Pulmonary artery endothelial cell (primary cell): ENCODE results near the gene ANKRD12. TPM values are rescaled to one million over a fixed set of nuclear protein-coding genes. Genes with fewer than 3 reads are reported as not detected.
A peak's percentile ranks its signal among the peaks of the same experiment; 100 is the strongest.
"Not testable (repeated sequence)": the region's sequence is repeated elsewhere in the genome, so short reads cannot be mapped to it uniquely, and the experiment has no call there.

ENCODE experiments used
- DNase-seq: peaks from one replicate; pipeline ENCODE4 v3.0.0-alpha.2; 2011; ENCODE audit warnings: low read depth, low spot score
- total RNA-seq: library from RNA; depleted of rRNA; stranded (reverse); fragments of >200 nt; gene quantifications from 2 replicates; pipeline ENCODE4 v1.2.3, GENCODE V29; 2014

Gene ANKRD12
- 16.6 and 31.3 TPM in 2 replicates for total RNA-seq

DNA sequence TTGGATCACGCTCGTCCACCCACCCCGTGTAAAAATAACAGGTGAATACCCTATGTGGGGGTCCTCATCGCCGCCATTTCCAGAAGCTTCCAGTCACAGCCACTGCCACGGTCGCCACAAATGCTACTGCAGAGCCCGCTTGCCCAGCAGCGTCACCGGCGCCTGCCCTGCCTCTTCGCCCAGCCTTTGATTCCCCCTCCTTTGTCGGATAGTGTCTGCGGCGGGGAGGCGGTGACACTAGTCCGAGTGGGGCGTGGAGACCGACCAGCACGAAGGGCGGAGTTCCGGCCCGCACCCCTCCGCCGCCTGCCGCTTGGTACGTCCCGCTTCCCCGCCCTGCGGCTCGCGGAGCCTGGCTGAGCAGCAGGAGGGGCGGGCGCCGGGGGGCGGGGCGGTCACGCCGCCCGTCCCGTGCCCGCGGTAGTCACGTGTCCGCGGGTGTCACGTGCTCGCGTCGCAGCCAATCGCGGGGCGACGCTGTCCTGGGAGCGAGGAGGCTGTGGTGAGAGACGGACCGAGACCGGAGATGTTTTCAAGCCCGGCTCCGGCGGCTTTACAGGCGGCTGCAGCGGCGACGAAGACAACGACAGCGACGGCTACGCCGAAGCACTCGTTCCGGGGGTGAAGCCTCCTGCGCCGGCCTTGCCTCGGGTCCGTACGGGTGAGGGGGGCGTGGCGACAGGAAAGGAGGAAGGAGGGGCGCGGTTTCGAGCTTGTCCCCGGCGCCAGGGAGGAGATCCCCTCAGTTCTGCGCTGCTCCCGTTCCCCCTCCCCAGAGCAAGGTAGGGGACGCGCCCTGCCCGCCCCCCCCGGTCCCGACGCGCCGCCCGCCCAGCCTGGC, at the start of gene ANKRD12:
Gene ANKRD12 (plus strand): TSS at position 467 of the 841 bp plus-strand sequence. CDS start 45,652 bp downstream, outside the sequence.
- DNase-seq, result peak; percentile 93

DNA sequence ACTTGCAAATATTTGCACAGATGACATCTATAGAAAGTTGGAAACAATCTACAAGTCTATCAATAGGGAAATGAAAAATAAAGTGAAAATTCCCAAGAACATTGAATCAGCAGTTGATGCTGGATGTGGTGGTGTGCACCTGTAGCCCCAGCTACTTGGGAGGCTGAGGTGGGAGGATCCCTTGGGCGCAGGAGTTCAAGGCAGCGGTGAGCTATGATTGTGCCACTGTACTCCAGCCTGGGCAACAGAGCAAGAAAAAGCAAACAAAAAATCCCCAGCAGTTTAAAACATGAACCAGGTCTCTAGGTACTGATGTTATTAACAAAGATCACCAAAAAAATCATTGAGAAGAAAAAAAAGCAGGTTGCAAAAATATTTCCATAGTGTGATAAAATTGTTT, 49.4 kb upstream of the ANKRD12 start:
- DNase-seq, result no peak

DNA sequence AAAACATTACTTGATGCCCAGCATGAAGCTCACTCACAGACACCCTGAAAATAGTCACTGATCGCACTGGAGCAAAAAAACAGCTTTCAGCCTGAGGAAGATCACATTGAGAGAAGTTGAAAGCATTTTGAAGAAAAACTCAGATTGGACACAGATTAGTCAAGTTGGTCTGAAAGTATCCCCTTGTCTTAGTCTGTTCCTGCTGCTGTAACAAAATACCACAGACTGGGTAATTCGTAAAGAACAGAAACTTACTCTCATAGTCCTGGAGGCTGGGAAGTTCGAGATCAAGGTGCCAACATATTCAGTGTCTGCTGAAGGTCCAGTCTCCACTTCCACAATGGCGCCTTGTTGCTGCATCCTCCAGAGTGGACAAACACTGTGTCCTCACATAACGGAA, 48.3 kb upstream of the ANKRD12 start:
- DNase-seq, result no peak

DNA sequence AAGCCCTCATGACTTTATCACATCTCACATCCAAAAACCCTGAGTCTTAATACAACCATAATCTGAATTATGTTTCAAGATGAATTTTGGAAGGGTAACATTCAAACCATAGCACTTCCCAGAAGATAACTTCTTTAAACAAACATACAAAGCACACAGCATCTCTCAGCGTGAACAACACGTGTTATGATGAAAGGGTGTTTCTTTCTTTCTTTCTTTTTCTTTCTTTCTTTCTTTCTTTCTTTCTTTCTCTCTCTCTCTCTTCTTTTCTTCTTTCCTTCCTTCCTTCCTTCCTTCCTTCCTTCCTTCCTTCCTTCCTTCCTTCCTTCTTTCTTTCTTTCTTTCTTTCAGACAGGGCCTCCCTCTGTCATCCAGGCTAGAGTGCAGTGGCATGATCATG, 47.9 kb upstream of the ANKRD12 start:
- DNase-seq, result not testable (repeated sequence)

DNA sequence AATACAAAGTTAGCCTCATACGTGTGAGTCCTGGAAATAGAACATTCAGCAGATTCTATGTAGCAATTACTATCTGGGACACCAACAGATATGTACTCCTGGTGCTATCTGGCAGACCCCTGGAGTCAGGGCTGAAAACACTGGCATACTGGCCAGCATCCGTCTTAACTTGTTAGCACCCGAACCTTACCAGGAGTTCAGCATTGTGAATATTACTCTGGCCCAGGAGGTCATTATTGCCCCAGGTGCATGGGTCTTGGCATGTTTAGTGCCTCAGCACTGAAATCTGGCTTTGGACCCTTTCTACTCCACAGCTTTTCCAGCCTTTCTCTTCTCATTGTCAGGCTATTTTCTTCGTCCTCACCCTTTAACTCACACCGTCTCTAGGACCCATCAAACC, 46.0 kb upstream of the ANKRD12 start:
- no peak for DNase-seq

DNA sequence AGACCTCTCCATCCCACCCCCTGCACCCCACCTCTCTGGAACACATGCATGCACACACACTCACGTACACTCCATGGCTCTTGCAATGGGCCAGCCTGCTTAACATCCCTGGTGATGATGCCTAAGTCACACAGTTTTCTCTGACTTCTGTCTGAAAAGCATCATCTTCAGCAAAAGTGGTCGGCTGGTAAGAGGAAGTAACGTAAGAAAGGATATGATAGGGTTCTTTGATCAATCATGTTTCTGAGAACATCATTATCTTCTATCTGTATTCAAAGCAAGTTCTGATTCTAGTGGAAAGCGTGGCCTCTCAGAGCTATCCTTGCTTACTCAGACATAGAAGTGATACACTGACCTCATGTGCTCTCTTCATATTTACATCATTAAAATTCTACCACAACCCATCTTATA, 45.5 kb upstream of the ANKRD12 start:
- DNase-seq, result no peak

DNA sequence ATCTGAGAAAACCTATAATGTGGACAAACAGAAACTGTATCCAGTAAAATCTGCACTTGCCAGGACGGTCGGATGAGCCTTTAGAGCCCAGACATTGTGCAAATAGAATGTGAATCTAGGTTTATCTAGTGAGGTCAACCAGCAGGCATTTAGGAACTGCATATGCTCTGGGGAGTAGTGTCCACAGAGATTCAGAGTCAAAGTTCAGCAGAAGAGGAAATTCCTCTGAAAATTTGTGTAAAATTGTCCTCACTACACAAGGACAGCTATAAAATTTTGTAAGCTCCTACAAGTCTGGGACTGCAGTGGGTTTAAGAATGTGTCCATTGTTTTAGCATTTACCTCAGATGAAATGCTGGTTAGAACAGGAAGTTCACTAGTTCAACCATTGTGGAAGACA, 43.9 kb upstream of the ANKRD12 start:
- DNase-seq, result peak; percentile 41

DNA sequence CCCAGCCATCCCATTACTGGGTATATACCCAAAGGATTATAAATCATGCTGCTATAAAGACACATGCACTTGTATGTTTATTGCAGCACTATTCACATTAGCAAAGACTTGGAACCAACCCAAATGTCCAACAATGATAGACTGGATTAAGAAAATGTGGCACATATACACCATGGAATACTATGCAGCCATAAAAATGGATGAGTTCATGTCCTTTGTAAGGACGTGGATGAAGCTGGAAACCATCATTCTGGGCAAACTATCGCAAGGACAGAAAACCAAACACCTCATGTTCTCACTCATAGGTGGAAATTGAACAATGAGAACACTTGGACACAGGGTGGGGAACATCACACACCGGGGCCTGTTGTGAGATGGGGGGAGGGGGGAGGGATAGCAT, 43.5 kb upstream of the ANKRD12 start:
- not testable (repeated sequence) for DNase-seq

DNA sequence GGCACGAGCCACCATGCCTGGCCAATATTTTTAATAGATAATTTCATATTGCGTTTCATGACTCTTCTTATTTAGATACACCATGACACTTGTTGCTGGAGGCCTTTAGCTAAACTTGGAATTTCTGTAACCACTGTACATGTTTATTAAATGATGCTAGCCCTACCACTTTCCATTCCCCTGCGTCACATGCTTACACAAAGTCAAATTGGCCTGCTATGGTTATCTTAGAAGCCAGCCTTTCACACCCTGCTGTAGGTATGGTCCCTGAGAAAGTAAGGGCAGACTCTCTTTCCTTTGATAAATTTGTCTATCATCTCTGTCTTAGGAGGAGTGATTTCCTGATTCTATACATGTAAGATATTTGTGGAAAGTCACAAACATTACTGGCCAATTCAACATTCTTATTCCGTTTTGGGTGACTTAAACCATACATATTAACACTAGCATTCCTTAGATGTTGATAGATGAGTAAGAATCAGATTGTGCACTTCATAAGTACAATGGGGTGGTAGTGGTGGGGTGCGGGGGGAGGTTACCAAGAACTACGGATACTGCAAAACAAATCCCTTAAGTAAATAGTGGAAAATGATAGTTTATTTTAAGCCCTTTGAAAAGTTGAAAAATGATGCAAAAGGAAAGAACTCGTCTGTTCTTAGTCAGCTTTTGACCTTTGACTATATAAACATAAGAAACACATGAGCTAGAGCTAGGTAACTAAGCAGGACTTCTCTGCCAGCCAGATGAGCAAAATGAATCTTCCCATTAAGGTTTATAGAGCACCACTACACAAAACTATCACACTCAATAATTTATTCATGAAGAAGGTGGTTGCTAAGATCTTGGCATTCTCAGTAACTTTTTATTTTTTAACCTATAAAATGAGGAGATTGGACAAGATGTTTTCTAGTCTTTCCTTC, 42.0 kb upstream of the ANKRD12 start:
- peak; percentile 75 for DNase-seq

DNA sequence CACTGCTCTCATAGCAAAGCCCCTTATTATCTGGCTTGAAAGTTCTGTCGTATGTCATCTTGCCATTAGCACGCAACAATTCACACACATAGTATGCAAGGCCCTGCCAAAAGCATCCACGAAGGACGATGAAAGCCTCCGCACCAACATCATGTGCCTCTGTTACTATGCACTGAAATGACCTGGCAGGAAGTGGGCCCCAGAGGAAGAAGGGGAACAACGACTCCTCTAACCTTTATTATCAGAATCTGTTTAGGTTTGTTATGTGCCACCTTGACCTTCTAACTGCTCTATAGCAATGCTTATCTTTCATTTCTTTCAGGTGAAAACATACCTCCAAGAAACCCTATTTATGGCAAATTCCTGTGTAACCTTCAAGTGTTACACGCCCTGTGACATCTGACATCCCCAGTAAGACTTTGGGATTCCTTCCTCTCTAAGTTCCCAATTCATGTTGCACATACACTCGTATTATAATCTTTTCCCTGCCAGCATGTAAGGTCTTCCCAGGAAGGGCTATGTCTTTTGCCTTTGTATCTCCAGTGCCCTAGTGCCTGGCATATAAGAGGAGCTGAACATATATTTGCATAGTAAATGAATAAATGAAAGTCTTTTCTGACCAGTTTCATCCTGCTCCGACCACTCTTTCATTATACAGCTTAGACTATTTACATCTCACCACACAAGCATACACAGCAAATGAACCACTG, 41.1 kb upstream of the ANKRD12 start:
- no peak for DNase-seq

DNA sequence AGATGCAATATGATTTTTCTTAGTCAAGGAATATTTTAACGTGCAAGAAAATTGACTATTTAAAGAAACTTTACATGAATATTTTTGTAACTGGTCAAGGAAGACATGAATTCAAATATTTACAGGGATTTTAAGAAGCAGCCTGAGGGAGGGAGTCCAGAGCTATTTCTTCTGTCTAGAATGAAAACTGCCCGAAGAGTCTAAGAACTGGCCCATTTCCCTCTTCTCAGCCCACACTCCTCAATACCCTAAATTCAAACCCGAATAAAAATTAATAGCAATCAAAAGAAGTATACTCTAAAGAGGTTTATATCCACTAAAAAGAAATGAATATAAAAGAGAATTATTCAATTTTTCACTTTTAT, 40.6 kb upstream of the ANKRD12 start:
- DNase-seq, result no peak

DNA sequence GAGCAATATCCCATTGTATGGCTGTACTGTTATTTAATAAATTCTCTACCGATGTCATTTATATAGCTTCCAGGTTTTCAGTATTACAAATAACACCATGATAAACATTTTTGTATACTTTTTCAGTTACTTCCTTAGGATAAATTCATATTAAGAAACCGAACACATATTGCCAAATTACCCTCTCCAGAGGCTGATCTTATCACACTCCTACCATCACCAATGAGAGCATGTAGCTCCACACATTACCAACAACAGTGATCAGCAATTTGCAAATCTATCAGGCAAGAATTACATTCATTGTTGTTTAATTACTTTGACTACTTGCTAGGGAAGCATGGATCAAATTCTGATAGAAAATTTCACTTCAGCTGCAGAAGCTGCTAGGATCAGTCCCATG, 39.9 kb upstream of the ANKRD12 start:
- no peak for DNase-seq

DNA sequence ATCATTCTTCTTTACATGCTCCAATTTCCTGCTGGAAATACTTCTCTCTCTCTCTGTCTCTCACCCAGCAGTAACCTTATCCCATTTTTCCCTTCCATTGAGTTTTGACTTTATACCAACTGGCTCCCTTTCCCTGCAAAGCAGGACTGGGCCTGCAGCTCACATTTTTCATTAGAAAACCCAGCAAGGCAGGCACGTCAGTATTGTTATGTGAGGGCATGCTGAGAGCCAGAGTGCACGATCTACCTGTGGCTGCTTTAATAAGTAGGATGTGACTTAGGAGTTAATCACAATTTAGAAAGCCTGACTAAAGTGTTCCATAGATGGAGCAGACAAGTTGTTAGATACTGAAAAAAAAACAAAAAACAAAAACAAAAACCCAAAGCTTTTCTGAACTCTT, 39.2 kb upstream of the ANKRD12 start:
- DNase-seq, result no peak

DNA sequence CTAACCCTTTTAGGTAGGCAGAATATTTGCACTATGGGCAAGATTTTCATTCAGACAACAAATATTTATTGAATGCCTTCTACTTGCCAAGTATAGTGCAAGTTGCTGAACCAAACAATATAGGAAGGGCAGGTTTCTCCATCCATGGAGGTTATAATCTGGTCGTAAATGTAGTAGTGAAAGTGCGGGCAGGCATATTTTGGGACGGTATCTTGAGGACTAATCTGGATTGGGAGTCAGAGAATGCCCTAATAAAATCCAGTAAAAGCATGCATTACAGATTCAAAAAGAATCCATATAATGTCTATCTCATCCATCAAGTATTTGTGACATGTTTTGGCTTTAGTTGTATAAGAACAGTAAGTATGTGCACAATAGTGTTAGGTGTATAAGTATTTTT, 35.8 kb upstream of the ANKRD12 start:
- no peak for DNase-seq

DNA sequence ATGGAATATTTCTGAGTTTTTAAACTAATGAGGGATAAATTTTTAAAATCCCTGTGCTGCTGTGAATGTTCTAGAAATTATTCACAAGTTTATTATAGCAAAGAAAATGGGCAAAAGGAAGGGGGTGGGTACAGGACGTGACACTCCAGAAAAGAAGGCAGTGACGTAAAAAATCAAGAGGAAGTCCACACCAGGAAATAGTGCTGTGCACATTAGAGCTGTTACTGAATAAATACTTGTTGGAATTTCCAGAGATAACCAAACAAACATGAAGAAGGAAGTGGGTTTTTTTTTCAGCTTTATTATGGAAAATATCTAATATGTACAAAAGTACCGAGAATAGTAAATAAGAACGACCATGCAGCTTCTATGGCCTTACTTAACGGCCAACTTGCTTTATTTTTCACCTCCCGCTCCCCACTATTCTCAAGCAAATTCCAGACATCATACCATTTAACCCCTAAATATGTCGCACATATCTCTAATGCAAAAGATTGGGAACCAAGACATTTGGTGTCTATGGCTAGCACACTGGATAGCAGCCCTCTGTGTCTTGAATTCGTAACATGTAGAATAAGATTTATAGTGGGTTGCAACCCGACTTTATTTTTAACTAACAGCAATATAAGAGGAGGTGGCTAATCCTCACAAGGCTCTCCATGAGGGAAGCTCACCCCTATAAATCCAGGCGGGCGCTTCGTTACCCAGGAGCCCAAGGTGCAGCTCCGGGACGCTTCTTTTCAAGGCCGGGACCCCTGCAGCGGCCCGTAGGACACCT, 34.7 kb upstream of the ANKRD12 start:
- DNase-seq, result peak; percentile 70

DNA sequence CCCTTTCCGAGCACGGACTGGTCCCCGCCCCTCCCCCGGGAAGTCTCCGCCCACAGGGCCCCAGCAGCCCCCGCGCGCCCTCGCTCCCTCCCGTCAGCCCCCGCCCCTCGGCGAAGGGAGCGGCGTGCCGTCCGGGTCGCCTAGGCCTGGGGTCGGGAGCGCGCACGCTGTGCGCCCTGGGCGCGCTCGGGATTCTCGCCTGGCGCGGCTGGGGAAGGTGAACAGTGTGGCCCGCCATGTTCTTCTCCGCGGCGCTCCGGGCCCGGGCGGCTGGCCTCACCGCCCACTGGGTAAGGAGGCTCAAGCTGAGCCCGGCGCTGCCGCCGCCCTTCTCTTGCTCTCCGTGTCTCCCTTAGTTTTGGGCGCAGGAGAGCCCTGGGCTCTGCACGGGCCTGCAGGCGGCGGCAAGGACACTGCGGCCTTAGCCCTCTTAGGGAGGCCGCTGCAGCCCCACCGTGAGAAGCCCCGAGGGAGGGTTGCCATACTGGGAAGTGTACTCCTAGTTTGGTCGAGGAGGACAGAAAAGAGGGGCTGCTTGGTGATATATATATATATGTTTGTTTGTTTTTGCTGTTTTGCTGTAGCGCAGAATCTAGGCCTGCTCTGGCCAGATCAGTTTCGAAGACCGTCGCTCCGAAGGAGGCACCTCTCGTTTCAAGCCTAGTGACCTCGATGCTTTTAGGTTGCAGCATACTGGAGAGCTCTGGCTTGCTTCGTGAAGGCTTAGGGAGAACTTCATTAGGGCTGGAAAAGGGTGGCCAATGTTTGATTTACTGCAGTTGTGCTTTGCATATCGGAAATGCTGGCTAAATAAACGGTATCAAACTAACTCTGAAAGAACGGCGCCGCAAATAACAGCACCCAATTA, 33.8 kb upstream of the ANKRD12 start, which contains the start of gene NDUFV2:
Gene NDUFV2 (plus strand): TSS at position 192 of the 868 bp plus-strand sequence. CDS start 45 bp downstream, at position 237.
- peak; percentile 86 for DNase-seq

DNA sequence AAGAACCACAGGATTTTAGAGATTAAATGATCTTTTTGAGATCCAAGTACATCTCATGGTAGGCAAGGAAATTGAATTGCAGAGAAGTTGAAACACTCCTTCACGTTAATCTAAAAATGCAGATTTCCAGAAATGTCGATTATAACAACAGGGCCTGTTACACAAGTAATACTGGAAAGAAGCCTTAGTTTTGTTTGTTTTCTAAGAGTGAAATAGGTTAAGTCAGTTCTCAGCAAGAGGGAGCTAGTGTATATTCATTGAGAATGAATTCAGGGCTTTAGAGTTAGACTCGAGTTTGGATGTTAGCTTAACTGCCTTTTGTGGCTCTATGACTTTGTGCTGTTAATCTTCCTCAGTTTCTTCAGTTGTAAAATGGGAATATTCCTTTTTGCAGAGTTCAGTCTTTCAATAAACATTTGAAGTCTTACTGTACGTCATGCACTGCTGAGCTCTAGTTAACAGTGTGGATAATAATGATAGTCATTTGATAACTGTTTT, 33.2 kb upstream of the ANKRD12 start:
- no peak for DNase-seq

DNA sequence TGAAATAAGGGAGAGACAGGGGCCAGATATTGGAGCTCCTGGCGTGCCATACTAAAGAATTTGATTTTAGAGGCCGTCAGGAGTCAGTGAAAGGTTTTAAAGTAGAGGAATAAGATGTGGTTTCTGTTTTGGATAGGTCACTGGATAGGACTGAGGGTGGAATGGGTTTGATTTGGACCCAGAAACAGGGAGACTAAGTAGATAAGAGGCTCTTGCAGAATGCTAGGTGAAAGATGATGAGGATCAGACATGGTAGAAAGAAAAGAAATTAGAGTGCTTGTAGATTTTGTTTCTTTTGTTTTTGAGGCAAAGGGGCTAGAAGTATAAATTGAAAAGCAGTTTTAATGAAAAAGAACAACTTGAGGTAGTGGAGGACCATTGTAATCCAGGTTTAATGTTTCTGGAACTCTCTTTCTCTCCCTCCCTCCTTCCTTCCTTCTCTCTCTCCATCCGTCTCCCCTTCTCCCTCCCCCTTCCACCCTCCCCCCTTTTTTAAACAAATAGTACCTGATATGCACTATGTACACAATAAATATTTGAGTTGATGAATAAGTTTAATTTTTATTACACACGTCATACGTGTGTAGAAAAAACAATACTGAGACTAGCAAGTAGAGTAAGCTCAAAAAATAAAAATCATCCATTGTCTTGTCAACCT, 32.2 kb upstream of the ANKRD12 start:
- DNase-seq, result no peak

DNA sequence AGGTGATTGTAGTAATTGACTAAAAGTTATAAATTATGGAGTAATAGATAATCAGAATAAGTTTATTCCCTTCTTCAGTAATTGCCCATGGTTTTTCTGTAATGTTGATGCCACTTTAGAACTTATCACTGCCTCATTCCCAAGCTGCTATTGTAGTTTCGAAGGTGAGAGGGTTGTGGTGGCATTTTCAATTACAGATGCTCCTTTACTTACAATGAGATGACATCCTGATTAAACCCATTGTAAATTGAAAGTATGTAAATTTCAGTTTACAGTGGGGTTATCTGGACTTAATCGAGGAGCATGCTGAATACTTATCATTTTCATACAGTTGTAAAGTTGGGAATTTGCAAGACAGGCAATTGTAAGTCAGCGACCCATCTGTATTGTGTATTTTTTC, 31.2 kb upstream of the ANKRD12 start:
- no peak for DNase-seq
